ENCODE data around the gene TAS2R30.

GRCh38 chr12:11178250-11178649 lies 43.8 kb upstream of the TAS2R30 start:
- no peak for TF ChIP-seq CTCF (IDR thresholded peaks at IDR 0.05; ENCODE audit: low read length)
- TF ChIP-seq EZH2phosphoT487 (IDR thresholded peaks at IDR 0.05; ENCODE audit: low read length), result no peak
- TF ChIP-seq EZH2 (optimal IDR thresholded peaks at IDR 0.05; ENCODE audit: low read depth, low read length), result no peak

Data from MM.1S (cell line).